Measurements from ENCODE around the gene RELL1.
"Not testable (repeated sequence)": the region's sequence is repeated elsewhere in the genome, so short reads cannot be mapped to it uniquely, and the experiment has no call there.

The RELL1 gene

GRCh38 chr4:37671072-37671471, 15.1 kb downstream of the RELL1 start:
- TF ChIP-seq, protein P1, sequence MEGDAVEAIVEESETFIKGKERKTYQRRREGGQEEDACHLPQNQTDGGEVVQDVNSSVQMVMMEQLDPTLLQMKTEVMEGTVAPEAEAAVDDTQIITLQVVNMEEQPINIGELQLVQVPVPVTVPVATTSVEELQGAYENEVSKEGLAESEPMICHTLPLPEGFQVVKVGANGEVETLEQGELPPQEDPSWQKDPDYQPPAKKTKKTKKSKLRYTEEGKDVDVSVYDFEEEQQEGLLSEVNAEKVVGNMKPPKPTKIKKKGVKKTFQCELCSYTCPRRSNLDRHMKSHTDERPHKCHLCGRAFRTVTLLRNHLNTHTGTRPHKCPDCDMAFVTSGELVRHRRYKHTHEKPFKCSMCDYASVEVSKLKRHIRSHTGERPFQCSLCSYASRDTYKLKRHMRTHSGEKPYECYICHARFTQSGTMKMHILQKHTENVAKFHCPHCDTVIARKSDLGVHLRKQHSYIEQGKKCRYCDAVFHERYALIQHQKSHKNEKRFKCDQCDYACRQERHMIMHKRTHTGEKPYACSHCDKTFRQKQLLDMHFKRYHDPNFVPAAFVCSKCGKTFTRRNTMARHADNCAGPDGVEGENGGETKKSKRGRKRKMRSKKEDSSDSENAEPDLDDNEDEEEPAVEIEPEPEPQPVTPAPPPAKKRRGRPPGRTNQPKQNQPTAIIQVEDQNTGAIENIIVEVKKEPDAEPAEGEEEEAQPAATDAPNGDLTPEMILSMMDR (IDR thresholded peaks at IDR 0.05): no peak
- Histone ChIP-seq H3K4me3 (ENCODE audit: low read depth in 1 of 2, low read length in 1 of 2) (no peak overlapping the region), H3K9me3 (no peaks in the 10 kb centered on the region), H3K27ac (no peak overlapping the region), H3K27me3 (no peaks in the 10 kb centered on the region), H3K4me1 (ENCODE audit: control insufficient read depth in 1 of 2, insufficient read depth in 1 of 2, low read depth in 1 of 2, low read length in 1 of 2) (peaks cover 33 to 45% of the 10 kb centered on the region in 2 experiments), H3K36me3 (peaks cover 10% of the 10 kb centered on the region)

- no peak overlapping the region for H3K27ac ChIP-seq
- no peak overlapping the region for H3K4me3 ChIP-seq (ENCODE audit: low read depth in 1 of 2, low read length in 1 of 2)
- peaks cover 25 to 43% of the 10 kb centered on the region in 2 experiments for H3K4me1 ChIP-seq (ENCODE audit: control insufficient read depth in 1 of 2, insufficient read depth in 1 of 2, low read depth in 1 of 2, low read length in 1 of 2)
- TF ChIP-seq, protein P1 (IDR thresholded peaks at IDR 0.05): no peak
- no peaks in the 10 kb centered on the region for H3K9me3 ChIP-seq
- H3K27me3 ChIP-seq: no peaks in the 10 kb centered on the region
- H3K36me3 ChIP-seq: peaks cover 6% of the 10 kb centered on the region
Measured at GRCh38 chr4:37670249-37670648, 15.9 kb downstream of the RELL1 start.

DNA sequence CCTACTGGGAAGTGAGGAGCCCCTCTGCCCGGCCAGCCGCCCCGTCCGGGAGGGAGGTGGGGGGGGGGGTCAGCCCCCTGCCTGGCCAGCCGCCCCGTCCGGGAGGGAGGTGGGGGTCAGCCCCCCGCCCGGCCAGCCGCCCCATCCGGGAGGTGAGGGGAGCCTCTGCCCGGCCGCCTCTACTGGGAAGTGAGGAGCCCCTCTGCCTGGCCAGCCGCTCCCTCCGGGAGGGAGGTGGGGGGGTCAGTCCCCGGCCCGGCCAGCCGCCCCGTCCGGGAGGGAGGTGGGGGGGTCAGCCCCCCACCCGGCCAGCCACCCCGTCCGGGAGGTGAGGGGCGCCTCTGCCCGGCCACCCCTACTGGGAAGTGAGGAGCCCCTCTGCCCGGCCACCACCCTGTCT, 17.1 kb downstream of the RELL1 start:
- peaks cover 14 to 32% of the 10 kb centered on the region in 2 experiments for H3K4me1 ChIP-seq (ENCODE audit: control insufficient read depth in 1 of 2, insufficient read depth in 1 of 2, low read depth in 1 of 2, low read length in 1 of 2)
- not testable (repeated sequence) for H3K4me3 ChIP-seq (ENCODE audit: low read depth in 1 of 2, low read length in 1 of 2); H3K9me3 ChIP-seq; H3K27ac ChIP-seq; H3K27me3 ChIP-seq; H3K36me3 ChIP-seq

DNA sequence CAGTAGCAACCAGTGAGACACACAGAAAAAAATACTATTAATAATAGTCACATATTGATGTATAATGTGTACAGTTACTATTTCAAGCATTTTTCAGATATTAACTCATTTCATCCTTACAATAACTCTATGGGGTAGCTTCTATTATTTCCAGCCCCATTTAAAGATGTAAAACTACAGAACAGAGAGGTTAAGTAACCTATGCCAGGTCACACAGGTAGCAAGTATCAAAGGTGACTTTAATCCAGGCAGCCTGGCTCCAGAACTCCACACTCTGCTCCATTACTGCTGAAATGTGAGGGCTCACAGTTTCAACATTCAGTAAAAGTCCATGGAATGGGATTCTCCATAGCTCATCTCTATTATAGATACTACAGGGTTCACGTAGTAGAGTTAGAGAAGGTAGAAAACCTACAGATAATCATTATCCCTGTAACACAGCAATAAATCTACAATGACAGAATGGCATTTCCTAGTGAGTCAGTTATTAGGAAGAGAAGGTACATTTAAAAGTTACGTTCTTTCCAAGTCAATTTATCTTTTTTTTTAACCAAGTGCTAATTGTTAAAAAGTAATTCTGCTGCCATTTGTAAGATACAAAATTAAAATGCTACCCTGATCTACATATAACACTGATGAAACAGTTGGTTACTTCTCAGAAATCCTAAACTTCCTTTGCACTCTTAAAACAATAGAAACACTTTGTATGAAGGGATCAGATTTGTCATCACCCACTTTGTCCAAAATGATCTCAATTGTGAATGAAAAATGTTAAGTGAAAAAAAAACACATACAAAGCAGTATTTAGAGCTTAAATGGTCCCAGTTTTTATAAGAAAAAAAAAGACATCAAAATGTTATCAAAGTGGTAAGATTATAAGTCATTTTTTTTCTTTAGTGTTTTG, 18.7 kb downstream of the RELL1 start:
- no peaks in the 10 kb centered on the region for H3K9me3 ChIP-seq
- H3K4me3 ChIP-seq (ENCODE audit: low read depth in 1 of 2, low read length in 1 of 2): no peak overlapping the region
- H3K27me3 ChIP-seq: no peaks in the 10 kb centered on the region
- H3K27ac ChIP-seq: peak overlapping the region; percentile 54
- peaks cover 11% of the 10 kb centered on the region for H3K36me3 ChIP-seq
- H3K4me1 ChIP-seq (ENCODE audit: control insufficient read depth in 1 of 2, insufficient read depth in 1 of 2, low read depth in 1 of 2, low read length in 1 of 2): peaks cover 14 to 20% of the 10 kb centered on the region in 2 experiments
- TF ChIP-seq, protein P1 (IDR thresholded peaks at IDR 0.05): no peak

DNA sequence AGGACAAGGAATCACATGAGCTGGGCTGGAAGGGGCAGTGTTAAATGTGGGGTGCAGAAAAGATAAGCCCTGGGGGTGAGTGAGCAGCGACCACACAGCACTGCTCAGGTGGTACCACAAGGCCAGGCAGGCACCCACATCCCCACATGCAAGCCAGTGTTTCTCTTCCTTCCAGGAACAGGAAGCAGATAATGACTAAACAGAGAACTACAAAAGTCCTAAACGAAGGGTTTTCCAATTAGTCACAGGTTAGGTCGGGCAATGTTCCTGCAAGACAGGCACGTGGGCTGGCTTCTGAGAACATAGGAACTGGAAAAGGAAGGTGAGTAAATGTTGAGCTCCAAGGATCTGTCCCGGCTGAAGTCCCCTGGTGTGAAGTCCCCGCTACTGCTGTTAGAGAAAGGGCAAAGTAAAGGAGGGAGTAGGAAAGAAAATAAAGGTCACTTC, 19.5 kb downstream of the RELL1 start:
- H3K27ac ChIP-seq: peak overlapping the region; percentile 54
- H3K9me3 ChIP-seq: no peaks in the 10 kb centered on the region
- peaks cover 6% of the 10 kb centered on the region for H3K36me3 ChIP-seq
- H3K4me3 ChIP-seq (ENCODE audit: low read depth in 1 of 2, low read length in 1 of 2): no peak overlapping the region
- TF ChIP-seq, protein P1 (IDR thresholded peaks at IDR 0.05): no peak
- no peaks in the 10 kb centered on the region for H3K27me3 ChIP-seq
- H3K4me1 ChIP-seq (ENCODE audit: control insufficient read depth in 1 of 2, insufficient read depth in 1 of 2, low read depth in 1 of 2, low read length in 1 of 2): peaks cover 14 to 20% of the 10 kb centered on the region in 2 experiments
